GM12875 (cell line): ENCODE results near the gene ZBP1.
A peak's percentile ranks its signal among the peaks of the same experiment; 100 is the strongest.

Experiments
- H3K4me3 ChIP-seq: one replicate; pipeline ENCODE4 v1.5.1; 2011; ENCODE audit warnings: low read depth, low read length, control low read depth
- CTCF ChIP-seq: IDR thresholded peaks from 2 replicates; pipeline ENCODE4 v1.5.1; 2011; ENCODE audit warnings: low read depth, mild to moderate bottlenecking, control low read depth, inconsistent platforms, low read length, moderate library complexity, borderline replicate concordance; ENCODE audit not compliant: insufficient read depth

Gene ZBP1

DNA sequence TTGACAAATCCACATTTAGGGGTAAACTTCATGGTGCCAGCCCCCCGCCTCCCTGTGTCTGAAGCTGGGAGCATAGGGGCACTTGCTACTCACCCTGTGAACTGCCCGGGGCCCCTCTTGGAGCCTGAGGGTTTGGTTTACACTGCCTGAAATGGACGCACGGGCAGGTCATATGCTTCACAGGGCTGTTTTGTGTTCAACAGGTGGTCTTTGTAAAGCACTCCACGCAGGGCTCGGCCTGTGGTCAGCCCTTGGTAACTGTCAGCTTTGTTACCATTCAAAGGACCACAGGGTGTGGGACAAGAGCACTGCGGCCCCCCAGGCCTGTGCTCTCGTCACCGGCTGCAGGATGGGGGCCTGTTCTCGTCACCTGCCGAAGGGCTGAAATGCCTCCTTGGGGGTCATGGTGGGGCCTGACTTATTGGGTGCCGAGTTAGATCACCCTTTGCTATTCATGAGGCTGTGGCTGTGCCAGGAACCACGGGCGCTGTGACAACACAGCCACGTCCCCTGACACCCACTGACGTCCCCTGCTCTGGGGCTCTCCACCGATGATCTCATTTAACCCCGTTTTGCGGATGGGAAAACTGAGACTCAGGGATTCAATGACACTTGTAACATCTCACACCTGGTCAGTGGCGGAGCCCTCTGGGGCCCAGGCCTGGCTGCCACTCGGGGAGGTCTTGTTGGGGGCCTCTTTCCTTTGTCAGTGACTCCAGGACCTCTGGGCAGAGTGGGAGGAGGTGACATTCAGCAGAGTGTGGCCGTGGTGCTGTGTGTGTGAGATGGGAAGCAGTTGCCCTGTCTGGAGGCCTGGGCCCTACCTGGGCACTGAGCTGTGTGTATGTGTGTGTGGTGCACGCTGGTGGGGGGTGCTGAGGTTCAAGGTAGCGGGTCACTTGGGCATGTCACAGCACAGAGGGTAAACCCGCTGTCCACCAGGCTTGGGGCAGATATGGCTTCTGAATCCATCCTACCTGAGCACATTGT lies 24.9 kb downstream of the ZBP1 start:
- no peak overlapping the region for H3K4me3 ChIP-seq
- no peak for TF ChIP-seq CTCF

- H3K4me3 ChIP-seq = no peak overlapping the region
- TF ChIP-seq CTCF = peak; percentile 73
These were observed 25.9 kb downstream of the ZBP1 start for GRCh38 chr20:57594092-57594951.

GRCh38 chr20:57593134-57593886 lies 26.9 kb downstream of the ZBP1 start:
- no peak for TF ChIP-seq CTCF
- no peak overlapping the region for H3K4me3 ChIP-seq

- no peak for TF ChIP-seq CTCF
- H3K4me3 ChIP-seq = no peak overlapping the region
These were observed 27.7 kb downstream of the ZBP1 start for GRCh38 chr20:57592263-57593092.

GRCh38 chr20:57591289-57592229 lies 28.7 kb downstream of the ZBP1 start:
- no peak for TF ChIP-seq CTCF
- H3K4me3 ChIP-seq = no peak overlapping the region
